HAP-1 (cell line): ENCODE measurements around the gene NEDD1.

ENCODE experiments used
- DNase-seq, 2 experiments: peaks; one replicate each; pipeline ENCODE4 v3.0.0-alpha.2; 2016 to 2020; ENCODE audit warnings: low spot score in 2 of 2
- H3K27me3 ChIP-seq: fragments of 250-450 bp; sonication (Bioruptor Pico); 2 replicates; pipeline ENCODE4 v1.5.1; 2020; ENCODE audit warnings: low read depth, mild to moderate bottlenecking, moderate library complexity
- H3K36me3 ChIP-seq: fragments of 250-450 bp; sonication (Bioruptor Pico); replicated peaks from 2 replicates; pipeline ENCODE4 v1.5.1; 2020; ENCODE audit warnings: mild to moderate bottlenecking
- H3K4me1 ChIP-seq: fragments of 250-450 bp; sonication (Bioruptor Pico); 2 replicates; pipeline ENCODE4 v1.5.1; 2020; ENCODE audit warnings: mild to moderate bottlenecking
- H3K4me3 ChIP-seq: fragments of 250-450 bp; sonication (Bioruptor Pico); 2 replicates; pipeline ENCODE4 v1.5.1; 2020; ENCODE audit warnings: mild to moderate bottlenecking, moderate library complexity
- H3K9me3 ChIP-seq: fragments of 250-450 bp; sonication (Bioruptor Pico); 2 replicates; pipeline ENCODE4 v1.5.1; 2020; ENCODE audit warnings: mild to moderate bottlenecking, moderate library complexity
- in situ Hi-C: fragments of 300-500 bp; cut with MboI; formaldehyde crosslinking; loops from 3 replicates; pipeline ENCODE4 v1.14.3; 2020; ENCODE audit warnings: low sequenced_read_pairs, inconsistent platforms, mixed read lengths

Gene NEDD1

DNA sequence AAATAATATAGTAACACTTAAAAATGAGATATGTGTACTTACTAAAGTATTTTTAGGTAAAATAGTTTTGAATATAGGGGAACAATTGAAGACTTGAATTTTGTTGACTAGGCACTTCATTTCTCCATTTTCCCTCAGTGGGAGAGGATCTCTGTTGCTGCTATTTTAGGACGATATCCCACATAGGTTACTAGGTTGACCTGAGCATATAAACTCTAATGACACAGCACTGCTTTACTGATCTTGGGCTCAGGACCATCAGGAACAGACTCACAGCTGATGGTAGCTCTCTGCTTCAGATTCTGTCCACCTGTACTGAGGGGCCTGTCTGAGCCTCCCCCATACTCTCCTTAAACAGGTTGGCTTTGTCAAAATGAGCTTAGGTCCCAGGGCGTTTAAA is 5.9 kb downstream of the NEDD1 start:
- in situ Hi-C loops = no loop called here
- H3K9me3 ChIP-seq = no peaks in the 10 kb centered on the region
- H3K4me3 ChIP-seq = no peak overlapping the region
- DNase-seq = no peak
- H3K36me3 ChIP-seq = peaks cover 11% of the 10 kb centered on the region
- H3K27me3 ChIP-seq = no peaks in the 10 kb centered on the region
- H3K4me1 ChIP-seq = peaks cover 6% of the 10 kb centered on the region; the same call in 1 of the 2 replicates

DNA sequence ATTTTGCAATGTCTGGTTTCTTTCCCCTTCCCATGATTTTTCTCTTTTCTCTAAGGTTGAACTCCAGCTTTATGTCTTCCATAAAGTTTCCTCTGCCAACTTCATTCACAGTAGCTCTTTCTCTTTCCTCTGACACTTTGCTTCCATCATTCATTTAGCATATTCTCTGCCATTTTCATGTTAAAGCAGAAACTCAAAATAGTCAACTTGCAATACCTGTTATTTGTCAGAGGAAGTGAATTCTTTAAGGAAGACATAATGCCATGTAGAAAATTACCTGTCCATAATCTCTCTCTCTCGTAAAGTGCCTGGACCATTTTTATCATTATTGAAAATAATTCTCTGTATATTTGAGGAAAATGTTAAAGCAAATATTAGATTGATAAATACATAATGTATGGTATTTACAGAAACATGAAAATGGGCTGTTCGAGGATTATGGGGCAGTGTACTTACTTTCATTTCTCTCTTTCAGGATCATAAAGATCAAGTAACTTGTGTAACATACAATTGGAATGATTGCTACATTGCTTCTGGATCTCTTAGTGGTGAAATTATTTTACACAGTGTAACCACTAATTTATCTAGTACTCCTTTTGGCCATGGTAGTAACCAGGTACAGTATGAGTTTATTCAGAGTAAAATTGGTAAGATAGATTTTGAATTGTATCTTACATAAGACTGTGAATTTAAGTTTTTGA is 12.6 kb downstream of the NEDD1 start:
- Histone ChIP-seq H3K36me3 (peaks cover 7% of the 10 kb centered on the region), H3K9me3 (no peaks in the 10 kb centered on the region), H3K4me1 (no peaks in the 10 kb centered on the region), H3K27me3 (no peaks in the 10 kb centered on the region), H3K4me3 (no peak overlapping the region)
- no peak for DNase-seq
- in situ Hi-C loops = no loop called here

DNA sequence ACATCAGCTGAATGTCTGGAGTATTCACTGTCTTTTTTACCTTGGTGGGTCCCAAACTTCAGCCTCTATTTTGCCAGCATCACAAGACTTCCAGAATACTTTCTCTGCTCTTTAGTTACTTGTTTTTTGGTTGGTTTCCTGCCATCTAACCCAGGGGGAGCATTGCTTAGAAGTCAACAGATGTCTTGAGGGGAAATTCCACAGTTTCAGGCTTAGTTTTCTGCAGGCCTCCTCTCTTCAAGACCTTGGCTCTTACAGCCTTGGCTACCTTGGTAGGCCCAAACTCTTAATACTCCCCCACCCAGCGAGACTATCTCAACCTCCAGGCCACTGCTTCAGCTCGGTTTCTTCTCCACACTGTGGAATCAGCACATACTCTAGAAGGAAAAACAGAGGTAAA is 41.7 kb downstream of the NEDD1 start:
- Histone ChIP-seq H3K4me3 (no peak overlapping the region), H3K9me3 (no peaks in the 10 kb centered on the region), H3K4me1 (no peaks in the 10 kb centered on the region), H3K27me3 (no peaks in the 10 kb centered on the region), H3K36me3 (peaks cover 7% of the 10 kb centered on the region)
- in situ Hi-C loops = no loop called here
- DNase-seq = no peak

DNA sequence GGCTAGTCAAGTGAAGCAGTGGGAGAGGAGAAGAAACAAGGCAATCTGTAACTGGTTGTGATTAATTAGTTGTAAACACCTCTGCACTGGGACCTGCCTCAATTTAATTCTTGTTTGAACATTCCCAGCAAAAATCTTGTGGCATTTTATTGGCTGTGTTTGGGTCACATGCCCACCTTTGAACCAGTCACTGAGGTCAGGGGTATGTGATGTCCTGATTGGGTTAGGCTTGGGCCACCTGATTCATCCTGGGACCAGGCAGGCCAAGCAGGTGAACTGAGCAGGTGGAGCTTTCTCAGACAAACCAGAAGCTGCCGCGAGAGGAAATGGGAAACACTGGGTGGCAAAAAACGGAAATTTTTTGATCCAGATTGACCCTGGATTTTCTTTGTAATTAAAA is 72.5 kb downstream of the NEDD1 start:
- Histone ChIP-seq H3K4me3 (no peak overlapping the region), H3K4me1 (no peaks in the 10 kb centered on the region), H3K27me3 (no peaks in the 10 kb centered on the region), H3K36me3 (no peaks in the 10 kb centered on the region), H3K9me3 (no peaks in the 10 kb centered on the region)
- in situ Hi-C loops = loop anchor here (25.0 kb wide), 4 partner anchors 333 to 1408 kb away; no protein-coding TSS in a partner anchor
- DNase-seq = no peak

DNA sequence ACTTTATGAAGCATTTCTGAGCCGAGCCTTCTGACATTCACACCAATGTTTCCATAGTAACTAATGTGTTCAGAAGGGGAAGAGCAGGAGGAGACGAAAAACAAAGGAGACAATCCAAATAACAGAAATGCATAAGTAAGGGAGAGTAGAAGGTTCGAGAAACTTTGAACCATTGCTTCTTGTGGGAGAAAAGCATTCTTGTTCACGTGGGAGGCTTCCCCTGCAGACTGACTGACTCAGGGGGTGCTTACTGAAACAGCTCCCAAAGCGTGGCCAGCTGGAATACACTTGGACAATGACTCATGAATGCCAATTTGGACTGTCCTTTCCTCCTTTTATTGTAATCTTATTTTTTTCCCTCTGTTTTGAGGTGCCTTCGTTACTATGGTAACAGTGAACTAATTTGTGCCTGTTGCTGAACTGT is 73.9 kb downstream of the NEDD1 start:
- H3K4me3 ChIP-seq = no peak overlapping the region
- no peak for DNase-seq
- no peaks in the 10 kb centered on the region for H3K9me3 ChIP-seq
- in situ Hi-C loops = loop anchor here (25.0 kb wide), 4 partner anchors 331 to 1406 kb away; no protein-coding TSS in a partner anchor
- no peaks in the 10 kb centered on the region for H3K36me3 ChIP-seq
- no peaks in the 10 kb centered on the region for H3K4me1 ChIP-seq
- no peaks in the 10 kb centered on the region for H3K27me3 ChIP-seq

DNA sequence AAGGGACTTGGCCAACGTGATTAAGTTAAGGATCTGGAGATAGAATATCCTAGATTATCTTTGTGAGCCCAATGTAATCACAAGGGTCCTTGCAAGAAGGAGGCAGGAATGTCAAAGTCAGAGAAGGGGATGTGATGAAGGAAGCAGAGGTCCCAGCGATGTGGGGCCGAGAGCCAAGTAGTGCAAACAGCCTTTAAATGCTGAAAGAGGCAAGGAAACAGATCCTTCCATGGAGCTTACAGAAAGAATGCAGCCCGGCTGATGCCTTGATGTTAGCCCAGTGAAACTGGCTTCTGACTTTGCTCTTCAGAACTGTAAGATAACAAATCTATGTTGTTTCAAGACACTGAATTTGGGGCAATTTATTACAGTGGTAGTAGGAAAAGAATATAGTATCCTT is 74.9 kb downstream of the NEDD1 start:
- in situ Hi-C loops = loop anchor here (25.0 kb wide), 4 partner anchors 330 to 1405 kb away; no protein-coding TSS in a partner anchor
- peaks cover 6% of the 10 kb centered on the region for H3K4me1 ChIP-seq
- DNase-seq = no peak
- no peaks in the 10 kb centered on the region for H3K27me3 ChIP-seq
- no peak overlapping the region for H3K4me3 ChIP-seq
- H3K36me3 ChIP-seq = no peaks in the 10 kb centered on the region
- no peaks in the 10 kb centered on the region for H3K9me3 ChIP-seq

DNA sequence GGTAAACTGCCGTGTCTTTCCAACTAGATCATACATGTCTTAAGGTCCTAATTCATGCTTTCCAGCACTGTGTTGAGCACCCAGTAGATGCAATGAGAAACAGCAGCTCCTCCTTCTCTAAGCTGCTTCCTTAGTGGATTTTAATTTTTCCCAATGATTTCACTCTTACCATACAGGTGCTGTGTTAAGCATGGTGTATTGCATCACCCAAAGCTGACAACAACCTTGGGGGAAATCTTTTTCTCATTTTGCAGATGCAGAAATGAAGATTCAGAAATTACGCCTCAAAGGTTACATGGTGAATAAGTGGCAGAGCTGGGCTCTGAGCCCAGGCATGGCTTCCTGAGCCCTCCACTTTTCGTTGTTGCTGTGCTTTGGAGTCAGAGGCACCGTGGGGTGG is 75.6 kb downstream of the NEDD1 start:
- in situ Hi-C loops = loop anchor here (25.0 kb wide), 4 partner anchors 330 to 1405 kb away; no protein-coding TSS in a partner anchor
- no peak for DNase-seq
- Histone ChIP-seq H3K9me3 (no peaks in the 10 kb centered on the region), H3K4me1 (peaks cover 6% of the 10 kb centered on the region), H3K4me3 (no peak overlapping the region), H3K27me3 (peaks cover 1% of the 10 kb centered on the region), H3K36me3 (no peaks in the 10 kb centered on the region)

DNA sequence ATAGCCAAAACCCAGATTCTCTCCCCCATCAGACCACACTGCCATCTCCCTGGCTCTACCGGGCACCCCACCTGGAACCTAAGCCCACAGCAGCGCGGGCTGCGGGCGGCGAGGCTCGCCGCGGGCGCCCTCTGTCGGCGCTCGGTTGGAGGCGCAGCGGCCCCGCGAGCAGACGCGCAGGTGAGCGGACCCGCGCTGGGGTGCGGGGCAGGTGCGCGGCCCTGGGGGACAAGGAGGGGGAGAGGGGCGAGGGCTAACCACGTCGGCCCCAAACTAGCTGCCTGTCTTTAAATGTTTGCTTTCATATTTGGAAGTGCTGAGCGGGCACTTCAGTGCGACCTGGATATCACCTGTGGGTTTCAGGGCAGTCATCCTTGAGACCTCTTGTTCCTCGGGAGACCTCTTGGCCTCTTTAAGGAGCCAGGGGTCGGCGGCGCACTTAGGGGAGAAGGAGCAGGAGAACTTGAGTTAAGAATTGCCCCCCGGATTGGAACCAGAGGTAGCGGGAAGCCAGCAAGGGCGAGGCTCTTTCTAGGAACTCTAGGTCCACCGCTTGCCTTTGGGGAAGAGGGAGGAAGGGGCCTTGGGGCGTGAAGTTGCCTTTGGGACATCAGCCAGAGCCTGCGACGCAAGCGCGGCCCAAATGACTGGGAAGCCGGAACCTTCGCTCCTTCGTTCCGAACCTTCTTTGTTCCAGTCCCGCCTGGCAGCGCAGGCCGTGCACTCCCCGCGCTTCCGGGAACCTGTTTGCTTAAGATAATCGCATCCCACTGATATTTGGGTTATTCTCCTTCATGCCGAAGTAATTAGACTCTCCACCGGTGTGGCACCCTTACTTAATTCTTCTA is 78.7 kb downstream of the NEDD1 start:
- Histone ChIP-seq H3K4me3 (no peak overlapping the region), H3K9me3 (no peaks in the 10 kb centered on the region), H3K4me1 (peaks cover 6% of the 10 kb centered on the region), H3K27me3 (peaks cover 26% of the 10 kb centered on the region), H3K36me3 (no peaks in the 10 kb centered on the region)
- in situ Hi-C loops = loop anchor here (25.0 kb wide), 4 partner anchors 327 to 1402 kb away; no protein-coding TSS in a partner anchor
- DNase-seq = peak in 1 of 2 experiments; percentile 29

DNA sequence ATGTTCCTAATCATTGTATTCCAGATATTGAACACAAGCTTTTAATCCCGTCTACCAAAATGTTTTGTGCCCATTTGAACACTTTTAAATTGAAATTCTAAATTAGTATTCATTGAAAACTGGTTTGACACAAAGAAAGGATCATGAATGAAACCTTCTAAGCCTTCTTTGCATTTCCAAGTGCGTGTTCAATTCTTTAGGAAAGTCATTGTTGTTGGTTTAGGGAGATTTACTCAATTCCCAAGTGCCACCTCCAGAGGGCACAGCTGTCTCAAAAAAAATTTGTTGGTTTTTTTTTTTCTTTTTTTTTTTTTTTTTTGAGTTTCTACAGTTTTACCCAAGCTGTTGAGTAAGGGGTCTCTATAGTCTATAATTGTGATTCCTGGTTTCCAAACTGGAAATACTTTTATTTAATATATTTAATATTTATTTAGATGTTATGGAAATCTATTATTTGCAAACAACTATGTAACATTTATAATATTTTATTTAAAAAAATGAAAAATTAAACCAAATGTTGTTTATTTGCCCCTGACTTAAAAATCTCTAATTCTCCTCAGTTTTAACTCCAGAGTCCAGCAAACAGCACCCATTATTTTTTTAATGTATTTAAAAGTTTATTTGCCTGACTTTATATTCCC is 79.9 kb downstream of the NEDD1 start:
- in situ Hi-C loops = loop anchor here (25.0 kb wide), 4 partner anchors 325 to 1400 kb away; no protein-coding TSS in a partner anchor
- Histone ChIP-seq H3K27me3 (peaks cover 27% of the 10 kb centered on the region), H3K9me3 (no peaks in the 10 kb centered on the region), H3K4me1 (peaks cover 6% of the 10 kb centered on the region), H3K4me3 (no peak overlapping the region), H3K36me3 (no peaks in the 10 kb centered on the region)
- peak; percentile 56 to 93 for DNase-seq

DNA sequence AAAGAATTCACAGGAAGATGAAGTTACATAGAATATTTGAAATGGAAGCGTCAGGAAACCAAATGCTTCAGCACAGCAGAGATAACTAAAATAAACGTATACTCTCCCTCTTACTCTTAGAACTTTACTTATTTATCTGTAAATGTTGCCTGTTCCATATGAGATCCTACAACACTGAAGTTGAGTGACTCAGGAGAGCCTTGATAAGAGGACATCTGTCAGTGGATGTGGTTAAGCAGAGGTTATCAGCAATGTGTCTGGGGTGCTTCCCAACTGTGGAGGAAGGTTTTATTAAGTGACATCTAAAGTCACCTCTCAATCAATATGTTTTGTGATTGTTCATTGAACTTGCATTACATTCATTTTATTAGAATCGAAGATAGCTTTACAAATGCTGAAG is 81.9 kb downstream of the NEDD1 start:
- Histone ChIP-seq H3K4me3 (no peak overlapping the region), H3K4me1 (peaks cover 6% of the 10 kb centered on the region), H3K9me3 (no peaks in the 10 kb centered on the region), H3K36me3 (no peaks in the 10 kb centered on the region), H3K27me3 (peaks cover 32% of the 10 kb centered on the region)
- DNase-seq = no peak
- in situ Hi-C loops = loop anchor here (25.0 kb wide), 4 partner anchors 323 to 1398 kb away; no protein-coding TSS in a partner anchor

DNA sequence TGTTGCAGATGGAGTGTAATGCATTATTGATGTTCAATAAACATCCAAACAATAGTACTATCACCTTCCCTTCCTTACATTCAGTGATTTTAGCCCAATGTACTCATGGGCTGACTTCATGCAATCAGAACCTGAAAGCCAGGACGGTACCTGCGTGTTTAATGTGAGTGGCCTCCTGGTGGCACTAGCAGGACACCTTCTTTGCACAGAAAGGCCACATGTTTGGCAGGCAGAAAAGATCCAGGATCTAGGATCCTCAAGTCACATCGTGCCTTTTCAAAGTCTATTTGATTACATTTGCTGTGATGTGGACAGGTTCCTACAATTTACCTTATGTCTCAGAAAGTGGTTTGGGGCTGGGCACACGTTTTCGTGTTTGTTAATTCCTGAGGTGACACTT is 82.9 kb downstream of the NEDD1 start:
- no peaks in the 10 kb centered on the region for H3K9me3 ChIP-seq
- DNase-seq = peak; percentile 34 to 54
- H3K27me3 ChIP-seq = peaks cover 32% of the 10 kb centered on the region
- in situ Hi-C loops = loop anchor here (25.0 kb wide), 4 partner anchors 322 to 1397 kb away; no protein-coding TSS in a partner anchor
- H3K4me1 ChIP-seq = peaks cover 6% of the 10 kb centered on the region
- H3K36me3 ChIP-seq = no peaks in the 10 kb centered on the region
- H3K4me3 ChIP-seq = no peak overlapping the region

DNA sequence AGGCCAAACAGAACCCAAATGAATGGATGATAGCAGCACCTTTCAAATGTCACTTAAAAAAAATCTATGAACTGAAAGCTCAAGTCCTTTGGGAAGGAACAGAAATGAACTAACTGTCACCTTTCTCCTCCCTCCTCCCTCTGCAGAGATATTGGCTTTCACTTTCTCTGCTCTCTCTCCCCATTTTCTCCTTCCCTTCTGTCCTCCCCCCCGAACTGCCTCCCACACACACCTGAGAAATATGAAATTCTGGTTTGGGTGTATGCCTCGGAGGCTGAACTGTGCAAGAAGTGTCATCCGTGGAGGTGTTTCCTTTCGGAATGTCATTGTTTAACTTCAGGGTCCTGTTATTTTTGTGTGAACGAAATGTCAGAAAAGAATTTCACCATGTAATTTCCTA is 87.8 kb downstream of the NEDD1 start:
- Histone ChIP-seq H3K9me3 (no peaks in the 10 kb centered on the region), H3K36me3 (no peaks in the 10 kb centered on the region), H3K4me3 (no peak overlapping the region), H3K4me1 (no peaks in the 10 kb centered on the region), H3K27me3 (peaks cover 19% of the 10 kb centered on the region)
- DNase-seq = no peak
- in situ Hi-C loops = loop anchor here (25.0 kb wide), 4 partner anchors 317 to 1392 kb away; no protein-coding TSS in a partner anchor

DNA sequence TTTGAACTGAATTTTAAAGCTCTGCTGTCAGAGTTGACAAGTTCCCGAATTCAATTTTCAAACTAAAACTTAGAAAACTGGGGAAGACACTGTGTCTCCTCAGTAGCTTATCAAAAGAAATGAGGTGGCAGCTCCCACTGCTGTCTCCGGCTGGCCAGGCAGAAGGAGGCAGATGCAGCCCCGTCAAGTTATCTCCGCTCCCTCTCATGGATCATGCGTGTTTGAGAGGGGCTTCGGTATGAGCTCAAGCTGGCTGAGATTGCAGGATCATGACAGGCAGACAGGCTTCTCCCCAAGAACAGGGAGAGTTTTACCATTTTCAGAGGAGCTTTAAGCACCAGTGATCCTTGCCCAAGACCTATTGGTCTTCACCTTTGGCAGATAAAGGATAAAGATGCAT is 88.8 kb downstream of the NEDD1 start:
- H3K27me3 ChIP-seq = peaks cover 16% of the 10 kb centered on the region
- DNase-seq = no peak
- no peaks in the 10 kb centered on the region for H3K4me1 ChIP-seq
- no peaks in the 10 kb centered on the region for H3K36me3 ChIP-seq
- H3K9me3 ChIP-seq = no peaks in the 10 kb centered on the region
- H3K4me3 ChIP-seq = no peak overlapping the region
- in situ Hi-C loops = loop anchor here (25.0 kb wide), 4 partner anchors 316 to 1391 kb away; no protein-coding TSS in a partner anchor
